OCI-LY7 (cell line): ENCODE data around the gene NFYB. TPM values are rescaled to one million over a fixed set of nuclear protein-coding genes. Genes with fewer than 3 reads are reported as not detected.

ENCODE experiments used
- BruUV-seq: library from RNA; stranded (reverse); fragments of 400-500 nt; replicated peaks from 2 replicates; lab custom pipeline; 2021; lab: Mats Ljungman, UMichigan
- CTCF ChIA-PET: fragments of 300-600 bp; sonication (Branson Sonifier 250); formaldehyde crosslinking; loops from one replicate; lab custom pipeline; 2022; ENCODE audit warnings: antibody characterized with exemption; ENCODE audit not compliant: unreplicated experiment; lab: Charles Lee
- POLR2A ChIA-PET: fragments of 300-600 bp; sonication (Branson Sonifier 250); formaldehyde crosslinking; loops from one replicate; lab custom pipeline; 2022; ENCODE audit warnings: antibody characterized with exemption; lab: Charles Lee
- DNase-seq: peaks from one replicate; pipeline ENCODE4 v3.0.0-alpha.2; 2015; ENCODE audit warnings: low spot score
- H2AFZ ChIP-seq: fragments of 200-600 bp; sonication (generic), shearing (Covaris generic); 2 replicates; pipeline ENCODE4 v1.6.1; 2014; ENCODE audit warnings: mild to moderate bottlenecking, antibody characterized with exemption, low read length, moderate library complexity
- H3K27ac ChIP-seq: fragments of 200-600 bp; sonication (generic); 2 replicates; pipeline ENCODE4 v1.5.1; 2014; ENCODE audit warnings: mixed run types, low read depth, mild to moderate bottlenecking, moderate library complexity, low read length, inconsistent platforms; ENCODE audit not compliant: poor library complexity, severe bottlenecking
- H3K36me3 ChIP-seq: fragments of 200-600 bp; sonication (generic); 2 replicates; pipeline ENCODE4 v1.6.1; 2014; ENCODE audit warnings: mild to moderate bottlenecking, antibody characterized with exemption, low read length, moderate library complexity, mixed read lengths; ENCODE audit not compliant: insufficient read depth
- H3K4me1 ChIP-seq: fragments of 200-600 bp; sonication (generic); 2 replicates; pipeline ENCODE4 v1.5.1; 2014; ENCODE audit warnings: mild to moderate bottlenecking, low read length; ENCODE audit not compliant: insufficient read depth, poor library complexity, severe bottlenecking
- H3K4me2 ChIP-seq: fragments of 200-600 bp; sonication (generic); 2 replicates; pipeline ENCODE4 v1.6.1; 2014; ENCODE audit warnings: mild to moderate bottlenecking, low read length
- H3K4me3 ChIP-seq: fragments of 200-600 bp; sonication (generic); 2 replicates; pipeline ENCODE4 v1.5.1; 2014; ENCODE audit warnings: mild to moderate bottlenecking, low read depth, low read length; ENCODE audit not compliant: poor library complexity, severe bottlenecking
- H3K79me2 ChIP-seq: fragments of 200-600 bp; sonication (generic); 2 replicates; pipeline ENCODE4 v1.6.1; 2016; ENCODE audit warnings: low read depth, mild to moderate bottlenecking, low read length, moderate library complexity, mixed read lengths; ENCODE audit not compliant: insufficient read depth
- H3K9me2 ChIP-seq: fragments of 200-600 bp; sonication (generic); 2 replicates; pipeline ENCODE4 v1.6.1; 2016; ENCODE audit warnings: mild to moderate bottlenecking, low read length, mixed read lengths; ENCODE audit not compliant: insufficient read depth
- H3K9me3 ChIP-seq: fragments of 200-600 bp; sonication (generic); 2 replicates; pipeline ENCODE4 v1.6.1; 2014; ENCODE audit warnings: mild to moderate bottlenecking, mixed run types, low read length, mixed read lengths
- H4K20me1 ChIP-seq: fragments of 200-600 bp; sonication (generic); 2 replicates; pipeline ENCODE4 v1.6.1; 2014; ENCODE audit warnings: mild to moderate bottlenecking, antibody characterized with exemption, low read length, moderate library complexity, mixed read lengths; ENCODE audit not compliant: insufficient read depth
- CTCF ChIP-seq: fragments of 200-600 bp; sonication (generic); conservative IDR thresholded peaks from 2 replicates; pipeline ENCODE4 v1.5.1; 2014; ENCODE audit warnings: mild to moderate bottlenecking, antibody characterized with exemption, low read length, moderate library complexity, mixed read lengths
- EZH2phosphoT487 ChIP-seq: fragments of 200-600 bp; sonication (generic); IDR thresholded peaks from 2 replicates; pipeline ENCODE4 v1.6.1; 2018; ENCODE audit warnings: low read depth, borderline replicate concordance, mild to moderate bottlenecking, mixed run types, antibody characterized with exemption, low read length, moderate library complexity, mixed read lengths
- intact Hi-C: fragments of 100-400 bp; cut with micrococcal nuclease; formaldehyde crosslinking; loops from one replicate; pipeline ENCODE4 v1.10.0; 2022; ENCODE audit not compliant: unreplicated experiment
- total RNA-seq, 2 experiments: library from RNA; depleted of rRNA in 1 of 2; stranded (reverse); fragments of >200 nt in 1 of 2; shearing (Covaris generic) in 1 of 2; gene quantifications; 2 replicates each; pipeline ENCODE4 v1.2.3, GENCODE V29; 2014 to 2022

NFYB gene
- total RNA-seq, 2 experiments from 2014 or later = 21.6 to 38.5 TPM

GRCh38 chr12:104095289-104095688 lies 42.7 kb downstream of the NFYB start:
- Histone ChIP-seq H2AFZ (no peak overlapping the region), H4K20me1 (no peaks in the 10 kb centered on the region), H3K36me3 (peaks cover 68% of the 10 kb centered on the region), H3K4me1 (no peaks in the 10 kb centered on the region), H3K27ac (no peak overlapping the region), H3K4me3 (no peak overlapping the region), H3K4me2 (no peak overlapping the region), H3K9me3 (no peaks in the 10 kb centered on the region), H3K9me2 (no peaks in the 10 kb centered on the region), H3K79me2 (no peaks in the 10 kb centered on the region)
- DNase-seq = no peak
- CTCF ChIA-PET = no interaction called here
- no TSS peak for BruUV-seq
- intact Hi-C loops = no loop called here
- POLR2A ChIA-PET = interaction anchor here (1.0 kb wide), 1 partner anchor 91 kb away, joined by 3 read pairs; no protein-coding TSS in a partner anchor
- no peak for TF ChIP-seq CTCF
- TF ChIP-seq EZH2phosphoT487 = no peak

- no peak overlapping the region for H3K4me2 ChIP-seq
- H3K9me3 ChIP-seq = no peaks in the 10 kb centered on the region
- H3K36me3 ChIP-seq = peaks cover 63% of the 10 kb centered on the region
- H4K20me1 ChIP-seq = no peaks in the 10 kb centered on the region
- no peak overlapping the region for H3K4me3 ChIP-seq
- no peak overlapping the region for H2AFZ ChIP-seq
- no peaks in the 10 kb centered on the region for H3K9me2 ChIP-seq
- H3K79me2 ChIP-seq = no peaks in the 10 kb centered on the region
- ChIA-PET POLR2A (no interaction called here), CTCF (no interaction called here)
- BruUV-seq = no TSS peak
- no peak overlapping the region for H3K27ac ChIP-seq
- H3K4me1 ChIP-seq = no peaks in the 10 kb centered on the region
- TF ChIP-seq EZH2phosphoT487 (no peak), CTCF (no peak)
- no peak for DNase-seq
- intact Hi-C loops = no loop called here
Measured at GRCh38 chr12:104094284-104094683, 43.7 kb downstream of the NFYB start.

- no peak overlapping the region for H3K4me2 ChIP-seq
- CTCF ChIA-PET = no interaction called here
- no peaks in the 10 kb centered on the region for H3K9me3 ChIP-seq
- no peaks in the 10 kb centered on the region for H3K4me1 ChIP-seq
- H3K27ac ChIP-seq = no peak overlapping the region
- no TSS peak for BruUV-seq
- POLR2A ChIA-PET = interaction anchor here (0.6 to 1.4 kb wide), 3 partner anchors 9 to 569 kb away, joined by 3 to 4 read pairs (median 3); no protein-coding TSS in a partner anchor
- H4K20me1 ChIP-seq = no peaks in the 10 kb centered on the region
- no peak overlapping the region for H3K4me3 ChIP-seq
- TF ChIP-seq CTCF (no peak), EZH2phosphoT487 (no peak)
- no peak for DNase-seq
- H2AFZ ChIP-seq = no peak overlapping the region
- H3K9me2 ChIP-seq = no peaks in the 10 kb centered on the region
- H3K79me2 ChIP-seq = no peaks in the 10 kb centered on the region
- intact Hi-C loops = no loop called here
- peaks cover 54% of the 10 kb centered on the region for H3K36me3 ChIP-seq
Measured at GRCh38 chr12:104091136-104091535, 46.9 kb downstream of the NFYB start.
